ENCODE data around the gene ZNF471.

DNA sequence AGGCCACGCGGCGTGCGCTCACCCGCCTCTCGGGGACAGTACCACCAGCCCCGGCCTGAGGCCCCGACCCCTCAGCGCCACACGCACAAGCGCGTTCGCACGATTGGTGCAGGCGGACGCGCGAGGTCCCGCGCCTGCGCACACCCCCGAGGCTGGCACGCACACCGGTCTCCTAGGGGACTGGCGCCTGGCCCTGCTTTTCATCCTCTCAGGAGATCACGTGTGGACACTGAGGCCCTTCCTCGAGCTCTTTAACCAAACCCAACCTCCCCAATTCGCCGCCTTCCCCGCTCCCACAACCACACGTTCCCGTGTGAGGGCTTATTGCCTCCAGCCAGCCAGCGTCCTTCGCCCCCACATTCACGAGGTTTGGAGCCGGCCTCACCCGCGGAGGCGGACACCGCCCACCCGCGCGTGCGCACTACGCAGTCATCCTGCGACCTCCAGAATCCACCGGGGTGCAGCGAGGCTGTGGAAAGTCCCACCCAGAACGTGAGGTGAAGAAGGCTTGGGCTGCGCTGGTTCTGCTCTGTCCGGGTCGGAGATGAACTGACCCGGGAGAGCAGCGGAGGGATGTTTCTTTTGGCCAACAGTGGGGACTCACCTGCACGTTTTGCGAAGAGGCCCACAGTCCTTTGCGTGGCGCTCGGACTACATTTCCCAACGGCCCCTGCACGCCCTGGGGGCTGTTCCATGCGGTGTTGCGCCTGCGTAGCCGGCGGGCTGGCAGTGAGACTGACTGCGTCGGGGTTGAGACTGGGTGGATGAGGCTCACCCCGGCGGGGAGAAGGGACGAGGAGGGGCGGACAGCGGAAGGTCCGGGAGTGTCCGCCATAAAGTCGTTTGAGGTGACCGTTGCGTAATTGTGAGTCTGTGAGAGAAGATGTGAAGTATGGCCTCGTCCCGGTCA, 30.0 kb upstream of the ZNF471 start:
- TF ChIP-seq, protein P1, sequence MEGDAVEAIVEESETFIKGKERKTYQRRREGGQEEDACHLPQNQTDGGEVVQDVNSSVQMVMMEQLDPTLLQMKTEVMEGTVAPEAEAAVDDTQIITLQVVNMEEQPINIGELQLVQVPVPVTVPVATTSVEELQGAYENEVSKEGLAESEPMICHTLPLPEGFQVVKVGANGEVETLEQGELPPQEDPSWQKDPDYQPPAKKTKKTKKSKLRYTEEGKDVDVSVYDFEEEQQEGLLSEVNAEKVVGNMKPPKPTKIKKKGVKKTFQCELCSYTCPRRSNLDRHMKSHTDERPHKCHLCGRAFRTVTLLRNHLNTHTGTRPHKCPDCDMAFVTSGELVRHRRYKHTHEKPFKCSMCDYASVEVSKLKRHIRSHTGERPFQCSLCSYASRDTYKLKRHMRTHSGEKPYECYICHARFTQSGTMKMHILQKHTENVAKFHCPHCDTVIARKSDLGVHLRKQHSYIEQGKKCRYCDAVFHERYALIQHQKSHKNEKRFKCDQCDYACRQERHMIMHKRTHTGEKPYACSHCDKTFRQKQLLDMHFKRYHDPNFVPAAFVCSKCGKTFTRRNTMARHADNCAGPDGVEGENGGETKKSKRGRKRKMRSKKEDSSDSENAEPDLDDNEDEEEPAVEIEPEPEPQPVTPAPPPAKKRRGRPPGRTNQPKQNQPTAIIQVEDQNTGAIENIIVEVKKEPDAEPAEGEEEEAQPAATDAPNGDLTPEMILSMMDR (conservative IDR thresholded peaks at IDR 0.05; ENCODE audit: low read depth, low read length): no peak
- TF ChIP-seq EZH2 (IDR thresholded peaks at IDR 0.05; ENCODE audit: low read length, unreplicated experiment) (no peak), EZH2phosphoT487 (IDR thresholded peaks at IDR 0.05; ENCODE audit: borderline replicate concordance, low read length) (no peak)

All from PC-3 (cell line).